ENCODE measurements around the gene RORB.

The RORB gene

GRCh38 chr9:74726581-74726980, 229.4 kb downstream of the RORB start:
- TF ChIP-seq YY1 (IDR thresholded peaks at IDR 0.05; ENCODE audit: low read depth), result no peak
- no peak for TF ChIP-seq CEBPB (IDR thresholded peaks at IDR 0.05)
- no peak for TF ChIP-seq RAD21 (IDR thresholded peaks at IDR 0.05; ENCODE audit: low read depth)
- no peak for TF ChIP-seq CREB1 (IDR thresholded peaks at IDR 0.05; ENCODE audit: low read depth)

GRCh38 chr9:74728176-74728575, 231.0 kb downstream of the RORB start:
- TF ChIP-seq CEBPB (IDR thresholded peaks at IDR 0.05) (no peak), TCF12 (IDR thresholded peaks at IDR 0.05; ENCODE audit: low read depth) (no peak), USF1 (IDR thresholded peaks at IDR 0.05) (no peak), CREB1 (IDR thresholded peaks at IDR 0.05; ENCODE audit: low read depth) (no peak)

- TF ChIP-seq REST (IDR thresholded peaks at IDR 0.05; ENCODE audit: low read depth), result no peak
- no peak for TF ChIP-seq YY1 (IDR thresholded peaks at IDR 0.05; ENCODE audit: low read depth)
- TF ChIP-seq CREB1 (IDR thresholded peaks at IDR 0.05; ENCODE audit: low read depth), result no peak
- TF ChIP-seq USF1 (IDR thresholded peaks at IDR 0.05), result no peak
- no peak for TF ChIP-seq EP300 (IDR thresholded peaks at IDR 0.05; ENCODE audit: borderline replicate concordance)
- TF ChIP-seq NFIC (IDR thresholded peaks at IDR 0.05), result no peak
- TF ChIP-seq EGR1 (IDR thresholded peaks at IDR 0.05), result no peak
- no peak for TF ChIP-seq TAF1 (IDR thresholded peaks at IDR 0.05; ENCODE audit: low read depth)
- no peak for TF ChIP-seq CEBPB (IDR thresholded peaks at IDR 0.05)
- TF ChIP-seq FOXM1 (IDR thresholded peaks at IDR 0.05; ENCODE audit: borderline replicate concordance, low read depth), result no peak
- no peak for TF ChIP-seq MAX (IDR thresholded peaks at IDR 0.05)
- no peak for TF ChIP-seq RAD21 (IDR thresholded peaks at IDR 0.05; ENCODE audit: low read depth)
- no peak for TF ChIP-seq TCF12 (IDR thresholded peaks at IDR 0.05; ENCODE audit: low read depth)
- no peak for TF ChIP-seq TEAD4 (IDR thresholded peaks at IDR 0.05)
- TF ChIP-seq ZBTB7A (IDR thresholded peaks at IDR 0.05; ENCODE audit: low read depth), result no peak
Observed at GRCh38 chr9:74729136-74729695, 232.1 kb downstream of the RORB start.

- TF ChIP-seq CEBPB (IDR thresholded peaks at IDR 0.05) (no peak), MAX (IDR thresholded peaks at IDR 0.05) (no peak), FOXM1 (IDR thresholded peaks at IDR 0.05; ENCODE audit: borderline replicate concordance, low read depth) (no peak), CREB1 (IDR thresholded peaks at IDR 0.05; ENCODE audit: low read depth) (no peak), TCF12 (IDR thresholded peaks at IDR 0.05; ENCODE audit: low read depth) (no peak), EGR1 (IDR thresholded peaks at IDR 0.05) (no peak), RAD21 (IDR thresholded peaks at IDR 0.05; ENCODE audit: low read depth) (no peak), YY1 (IDR thresholded peaks at IDR 0.05; ENCODE audit: low read depth) (no peak), USF1 (IDR thresholded peaks at IDR 0.05) (no peak), ZBTB7A (IDR thresholded peaks at IDR 0.05; ENCODE audit: low read depth) (no peak), EP300 (IDR thresholded peaks at IDR 0.05; ENCODE audit: borderline replicate concordance) (no peak), REST (IDR thresholded peaks at IDR 0.05; ENCODE audit: low read depth) (no peak), NFIC (IDR thresholded peaks at IDR 0.05) (no peak)
Observed at GRCh38 chr9:74735761-74736160, 238.6 kb downstream of the RORB start.

GRCh38 chr9:74736646-74737045, 239.5 kb downstream of the RORB start:
- TF ChIP-seq YY1 (IDR thresholded peaks at IDR 0.05; ENCODE audit: low read depth), result no peak
- no peak for TF ChIP-seq USF1 (IDR thresholded peaks at IDR 0.05)
- no peak for TF ChIP-seq TCF12 (IDR thresholded peaks at IDR 0.05; ENCODE audit: low read depth)
- no peak for TF ChIP-seq FOXM1 (IDR thresholded peaks at IDR 0.05; ENCODE audit: borderline replicate concordance, low read depth)
- TF ChIP-seq NFIC (IDR thresholded peaks at IDR 0.05), result no peak
- TF ChIP-seq CREB1 (IDR thresholded peaks at IDR 0.05; ENCODE audit: low read depth), result no peak
- no peak for TF ChIP-seq REST (IDR thresholded peaks at IDR 0.05; ENCODE audit: low read depth)
- TF ChIP-seq RAD21 (IDR thresholded peaks at IDR 0.05; ENCODE audit: low read depth), result no peak
- no peak for TF ChIP-seq EGR1 (IDR thresholded peaks at IDR 0.05)
- no peak for TF ChIP-seq MAX (IDR thresholded peaks at IDR 0.05)
- no peak for TF ChIP-seq TAF1 (IDR thresholded peaks at IDR 0.05; ENCODE audit: low read depth)
- no peak for TF ChIP-seq ZBTB7A (IDR thresholded peaks at IDR 0.05; ENCODE audit: low read depth)

Measured in Ishikawa (cell line).